ENCODE measurements around the gene CLEC4F.
A peak's percentile ranks its signal among the peaks of the same experiment; 100 is the strongest.

CLEC4F gene

GRCh38 chr2:70820499-70820898 lies at the start of gene CLEC4F:
CLEC4F (minus strand) TSS chr2:70820599; CDS start chr2:70820523, 76 bp downstream.
- no peak for DNase-seq (ENCODE audit: low spot score)

GRCh38 chr2:70868970-70869369 lies 48.6 kb upstream of the CLEC4F start:
- no peak for DNase-seq (ENCODE audit: low spot score)

- DNase-seq (ENCODE audit: low spot score): peak; percentile 76
Measured at GRCh38 chr2:70861777-70862625, 41.6 kb upstream of the CLEC4F start.

- DNase-seq (ENCODE audit: low spot score): peak; percentile 44
Measured at GRCh38 chr2:70855667-70856066, 35.3 kb upstream of the CLEC4F start.

GRCh38 chr2:70854411-70854810 lies 34.0 kb upstream of the CLEC4F start:
- no peak for DNase-seq (ENCODE audit: low spot score)

GRCh38 chr2:70852824-70853223 lies 32.4 kb upstream of the CLEC4F start:
- DNase-seq (ENCODE audit: low spot score): no peak

GRCh38 chr2:70851704-70852103 lies 31.3 kb upstream of the CLEC4F start:
- DNase-seq (ENCODE audit: low spot score): no peak

GRCh38 chr2:70850925-70851324 lies 30.5 kb upstream of the CLEC4F start:
- no peak for DNase-seq (ENCODE audit: low spot score)

- DNase-seq (ENCODE audit: low spot score): no peak
Measured at GRCh38 chr2:70842401-70842800, 22.0 kb upstream of the CLEC4F start.

- no peak for DNase-seq (ENCODE audit: low spot score)
Measured at GRCh38 chr2:70837980-70838925, 17.9 kb upstream of the CLEC4F start.

- no peak for DNase-seq (ENCODE audit: low spot score)
Measured at GRCh38 chr2:70835643-70836042, 15.2 kb upstream of the CLEC4F start, which contains the start of gene CD207. CD207 (minus strand) TSS chr2:70835816; CDS start chr2:70835776, 40 bp downstream.

- no peak for DNase-seq (ENCODE audit: low spot score)
Measured at GRCh38 chr2:70834881-70835280, 14.5 kb upstream of the CLEC4F start.

GRCh38 chr2:70834106-70834505 lies 13.7 kb upstream of the CLEC4F start:
- DNase-seq (ENCODE audit: low spot score): no peak

GRCh38 chr2:70833246-70833645 lies 12.8 kb upstream of the CLEC4F start:
- no peak for DNase-seq (ENCODE audit: low spot score)

- no peak for DNase-seq (ENCODE audit: low spot score)
Measured at GRCh38 chr2:70832386-70832785, 12.0 kb upstream of the CLEC4F start.

GRCh38 chr2:70831861-70832260 lies 11.5 kb upstream of the CLEC4F start:
- DNase-seq (ENCODE audit: low spot score): no peak

GRCh38 chr2:70830366-70830765 lies 10.0 kb upstream of the CLEC4F start:
- DNase-seq (ENCODE audit: low spot score): no peak

- no peak for DNase-seq (ENCODE audit: low spot score)
Measured at GRCh38 chr2:70829916-70830315, 9.5 kb upstream of the CLEC4F start.

GRCh38 chr2:70828914-70829824 lies 8.8 kb upstream of the CLEC4F start:
- DNase-seq (ENCODE audit: low spot score): no peak

GRCh38 chr2:70828115-70828514 lies 7.7 kb upstream of the CLEC4F start:
- DNase-seq (ENCODE audit: low spot score): no peak

- no peak for DNase-seq (ENCODE audit: low spot score)
Measured at GRCh38 chr2:70827388-70827787, 7.0 kb upstream of the CLEC4F start.

Data from SW480 (cell line).